HG03565 (cell line): ENCODE data around the gene OBI1.

Experiments
- ATAC-seq: cut with Tn5 transposase; IDR thresholded peaks from one replicate; pipeline ENCODE4 v1.9.1; 2021; ENCODE audit warnings: mild to moderate bottlenecking, moderate library complexity; ENCODE audit not compliant: unreplicated experiment

The OBI1 gene, protein sequence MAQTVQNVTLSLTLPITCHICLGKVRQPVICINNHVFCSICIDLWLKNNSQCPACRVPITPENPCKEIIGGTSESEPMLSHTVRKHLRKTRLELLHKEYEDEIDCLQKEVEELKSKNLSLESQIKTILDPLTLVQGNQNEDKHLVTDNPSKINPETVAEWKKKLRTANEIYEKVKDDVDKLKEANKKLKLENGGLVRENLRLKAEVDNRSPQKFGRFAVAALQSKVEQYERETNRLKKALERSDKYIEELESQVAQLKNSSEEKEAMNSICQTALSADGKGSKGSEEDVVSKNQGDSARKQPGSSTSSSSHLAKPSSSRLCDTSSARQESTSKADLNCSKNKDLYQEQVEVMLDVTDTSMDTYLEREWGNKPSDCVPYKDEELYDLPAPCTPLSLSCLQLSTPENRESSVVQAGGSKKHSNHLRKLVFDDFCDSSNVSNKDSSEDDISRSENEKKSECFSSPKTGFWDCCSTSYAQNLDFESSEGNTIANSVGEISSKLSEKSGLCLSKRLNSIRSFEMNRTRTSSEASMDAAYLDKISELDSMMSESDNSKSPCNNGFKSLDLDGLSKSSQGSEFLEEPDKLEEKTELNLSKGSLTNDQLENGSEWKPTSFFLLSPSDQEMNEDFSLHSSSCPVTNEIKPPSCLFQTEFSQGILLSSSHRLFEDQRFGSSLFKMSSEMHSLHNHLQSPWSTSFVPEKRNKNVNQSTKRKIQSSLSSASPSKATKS

GRCh38 chr13:78658630-78659449 is at the start of gene OBI1:
OBI1 (minus strand) TSS chr13:78659155; CDS start chr13:78659120, 35 bp downstream.
- peak; percentile 71 for ATAC-seq

DNA sequence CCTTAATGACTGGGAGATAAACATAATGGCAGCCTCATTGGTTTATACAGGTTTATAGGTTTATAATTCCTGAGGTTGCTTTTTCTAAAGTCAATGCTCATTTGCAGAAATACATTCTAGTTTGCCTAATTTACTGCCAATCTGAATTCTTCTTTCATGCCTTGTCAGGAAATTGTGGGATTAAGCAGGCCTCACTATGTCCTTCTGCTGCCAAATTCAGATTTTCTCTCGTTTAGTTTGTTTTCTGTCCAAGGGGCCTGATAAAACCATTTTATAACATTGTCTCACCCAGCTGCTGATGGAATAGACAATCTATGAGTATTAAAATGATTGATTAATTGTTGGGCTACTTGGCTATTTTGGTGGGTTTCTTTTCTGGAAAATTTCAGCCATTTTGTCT is 42.4 kb upstream of the OBI1 start:
- no peak for ATAC-seq

- no peak for ATAC-seq
Observed at GRCh38 chr13:78700121-78700910, 41.4 kb upstream of the OBI1 start.

GRCh38 chr13:78689011-78689410 is 30.1 kb upstream of the OBI1 start:
- ATAC-seq = no peak

DNA sequence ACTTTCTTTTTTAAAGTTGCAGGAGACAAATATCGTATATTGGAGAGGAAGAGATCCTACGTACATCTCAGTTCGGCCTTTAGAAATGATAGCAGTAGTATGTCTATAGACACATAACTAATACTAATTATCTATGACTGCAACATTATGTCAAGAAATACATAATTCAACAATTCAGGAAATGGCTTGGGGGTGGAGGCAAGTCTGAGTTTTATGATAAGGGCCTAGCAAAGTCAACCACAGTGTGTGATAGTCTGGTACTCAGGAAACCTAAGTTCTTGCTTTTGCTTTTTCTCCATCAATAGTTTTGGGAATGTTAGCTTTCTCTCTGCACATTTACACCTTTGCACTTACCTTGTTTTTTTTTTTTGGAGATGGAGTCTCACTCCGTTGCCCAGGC is 27.5 kb upstream of the OBI1 start:
- ATAC-seq = no peak

- no peak for ATAC-seq
Observed at GRCh38 chr13:78680576-78681350, 21.8 kb upstream of the OBI1 start.

GRCh38 chr13:78680115-78680561 is 21.2 kb upstream of the OBI1 start:
- ATAC-seq = no peak

GRCh38 chr13:78679329-78679728 is 20.4 kb upstream of the OBI1 start:
- no peak for ATAC-seq

- no peak for ATAC-seq
Observed at GRCh38 chr13:78675112-78675511, 16.2 kb upstream of the OBI1 start.

DNA sequence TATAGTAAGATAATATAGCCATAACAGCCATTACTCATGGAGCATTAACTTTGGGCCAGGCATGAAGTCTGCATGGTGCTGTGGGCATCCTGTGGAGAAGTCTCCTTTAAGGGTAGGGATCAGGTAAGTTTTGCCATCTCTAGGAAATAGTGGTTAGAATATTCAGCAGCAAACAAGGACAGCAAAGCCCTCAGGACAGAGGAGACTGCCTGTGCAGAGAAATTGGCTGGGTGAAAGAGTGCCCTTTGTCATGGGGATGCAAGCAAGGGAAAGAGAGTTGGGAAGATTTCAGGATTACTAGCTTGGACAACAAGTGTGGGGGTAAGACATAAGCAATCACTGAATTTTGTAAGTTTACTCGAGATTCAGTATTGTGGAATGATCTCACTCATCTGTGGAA is 15.7 kb upstream of the OBI1 start:
- ATAC-seq = no peak

GRCh38 chr13:78662467-78662866 is 3.5 kb upstream of the OBI1 start:
- no peak for ATAC-seq

DNA sequence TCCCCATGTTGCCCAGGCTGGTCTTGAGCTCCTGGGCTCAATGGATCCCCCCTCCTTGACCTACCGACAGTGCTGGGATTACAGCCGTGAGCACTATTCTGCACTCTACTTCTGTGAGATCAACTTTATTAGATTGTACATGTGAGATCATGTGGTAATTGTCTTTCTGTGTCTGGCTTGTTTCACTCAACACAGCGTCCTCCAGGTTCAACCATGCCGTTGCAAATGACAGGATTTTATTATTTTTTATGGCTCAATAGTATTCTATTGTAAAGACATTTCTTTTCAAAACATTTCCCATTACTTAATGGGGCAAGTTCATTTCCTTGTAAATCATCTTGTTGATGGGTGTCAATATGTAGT is 1.5 kb upstream of the OBI1 start:
- no peak for ATAC-seq

DNA sequence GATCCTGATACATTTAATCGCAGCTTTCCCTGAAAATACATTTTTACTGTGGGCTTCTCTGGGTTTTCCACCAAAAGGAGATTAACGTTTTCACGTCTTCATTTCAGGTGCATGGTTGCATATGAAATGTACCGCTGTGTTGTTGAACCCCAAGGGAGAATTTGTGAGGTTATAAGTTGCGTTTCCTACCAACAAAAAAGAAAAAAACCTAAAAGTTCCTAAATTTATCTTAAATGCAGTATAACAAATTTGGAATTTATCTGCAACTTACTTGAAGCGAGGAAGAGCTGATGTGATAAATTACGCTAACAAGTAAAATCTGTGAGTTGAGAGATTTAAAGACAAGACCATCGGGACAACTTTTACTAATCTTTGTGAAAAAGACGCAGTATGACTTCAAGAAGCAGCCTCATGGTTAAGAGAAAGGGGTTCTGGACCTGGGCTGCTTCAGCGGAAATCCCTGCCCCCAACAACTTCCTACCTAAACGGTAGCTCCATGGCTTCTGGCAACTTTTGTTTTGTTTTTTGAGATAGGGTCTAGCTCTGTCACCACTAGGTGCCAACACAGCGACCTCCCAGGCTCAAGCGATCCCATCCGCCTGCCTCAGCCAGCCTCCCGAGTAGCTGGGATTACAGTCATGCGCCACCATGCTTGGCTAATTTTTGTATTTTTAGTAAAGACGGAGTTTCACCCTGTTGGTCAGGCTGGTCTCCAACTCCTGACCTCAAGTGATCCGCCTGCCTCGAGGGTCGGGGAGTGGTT is 958 bp upstream of the OBI1 start:
- ATAC-seq = peak; percentile 25

DNA sequence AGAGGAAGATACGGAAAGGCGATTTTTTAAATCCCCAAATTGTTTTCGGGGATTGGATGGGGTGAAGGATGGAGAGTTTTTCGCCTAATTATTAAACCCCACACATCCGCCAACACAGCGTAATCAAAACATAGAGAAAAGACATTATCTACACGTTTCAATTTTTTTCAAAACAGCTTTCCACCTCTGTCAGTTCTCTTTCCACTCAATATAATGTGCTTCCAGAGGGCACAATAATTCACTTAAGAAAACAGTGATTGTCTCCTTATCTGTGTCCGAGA is 435 bp upstream of the OBI1 start:
- no peak for ATAC-seq

DNA sequence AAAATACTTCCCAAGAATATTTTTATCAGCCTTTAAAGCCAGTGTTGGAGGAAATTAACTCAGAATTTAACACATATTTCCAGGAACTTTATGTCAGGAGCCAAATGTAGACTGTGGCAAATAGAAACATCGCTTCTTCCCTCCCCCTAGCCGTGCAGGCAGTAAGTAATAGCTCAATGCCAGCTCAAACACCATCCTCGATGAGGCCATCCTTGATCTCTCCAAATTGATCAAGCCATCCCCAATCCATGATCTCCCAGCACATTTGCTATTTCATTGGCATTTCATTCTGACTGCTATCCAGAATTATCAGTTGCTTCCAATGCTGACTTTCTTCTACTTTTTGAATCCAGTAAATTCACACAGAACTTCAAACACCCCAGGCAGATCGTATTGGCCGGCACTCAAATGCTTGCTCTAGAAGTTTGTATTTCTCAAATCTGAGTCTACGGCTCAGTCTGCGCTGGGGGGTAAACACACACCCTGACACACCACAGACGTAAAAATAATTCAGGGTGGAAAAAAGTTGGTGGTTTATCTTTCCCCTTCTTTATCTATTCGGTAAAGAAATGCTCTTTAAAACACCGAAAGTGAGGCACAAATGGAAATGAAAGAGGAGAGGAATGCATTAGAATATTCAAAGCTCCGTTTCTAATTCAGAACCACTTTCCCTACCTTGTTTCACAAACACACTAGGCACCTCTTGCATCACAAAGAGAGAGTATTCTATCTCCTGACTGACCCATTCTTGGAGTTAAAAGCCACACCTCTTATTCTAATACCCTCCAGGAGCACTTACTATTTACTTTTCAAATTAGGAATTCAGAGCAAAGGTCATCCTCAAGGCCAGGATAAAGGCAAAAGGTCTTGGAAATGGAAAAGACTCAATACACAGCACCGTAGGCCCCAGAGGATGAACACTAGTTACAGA is 991 bp downstream of the OBI1 start:
- ATAC-seq = no peak

DNA sequence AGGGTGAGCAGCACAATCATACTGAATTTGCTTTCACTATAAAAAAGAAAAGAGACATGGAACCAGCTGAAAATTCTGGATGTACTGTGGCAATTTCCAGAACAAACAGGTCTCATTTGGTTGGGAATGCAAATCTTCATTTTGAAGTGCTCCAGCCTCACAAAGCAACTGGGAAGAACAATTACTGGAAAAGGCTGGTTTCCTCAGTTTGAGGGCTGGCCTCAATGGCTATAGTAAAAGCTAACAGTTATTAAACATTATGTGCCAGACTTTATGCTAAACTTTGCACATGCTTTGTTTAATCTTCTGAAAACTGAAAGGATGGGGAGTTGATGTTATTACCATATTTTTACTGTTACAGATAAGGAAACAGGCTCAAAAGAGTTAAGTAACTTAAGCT is 3.0 kb downstream of the OBI1 start:
- no peak for ATAC-seq

- no peak for ATAC-seq
Observed at GRCh38 chr13:78655007-78655406, 3.9 kb downstream of the OBI1 start.

DNA sequence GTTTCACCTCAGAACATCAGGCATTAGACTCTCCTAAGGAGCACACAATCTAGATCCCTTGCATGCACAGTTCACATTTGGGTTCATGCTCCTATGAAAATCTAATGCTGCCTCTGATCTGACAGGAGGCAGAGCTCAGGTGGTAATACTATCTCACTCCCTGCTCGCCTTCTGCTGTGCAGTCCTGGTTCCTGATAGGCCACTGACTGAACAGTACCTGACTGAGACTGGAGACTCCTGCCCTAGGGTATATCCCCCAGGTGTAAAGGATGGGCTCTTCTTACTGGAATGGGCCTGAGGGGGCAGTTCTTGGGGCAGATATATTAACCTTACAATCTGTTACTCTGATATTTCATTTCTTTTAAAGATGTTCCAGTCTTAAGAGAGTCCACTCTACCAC is 6.3 kb downstream of the OBI1 start:
- no peak for ATAC-seq
